Mesendoderm (in vitro differentiated cells): ENCODE measurements around the gene RANGAP1.
"Not testable (repeated sequence)": the region's sequence is repeated elsewhere in the genome, so short reads cannot be mapped to it uniquely, and the experiment has no call there.

ENCODE experiments used
- DNase-seq: peaks from one replicate; pipeline ENCODE4 v3.0.0; 2013
- H2AK5ac ChIP-seq: 2 replicates; pipeline ENCODE4 v1.6.1; 2013; ENCODE audit warnings: low read length, inconsistent platforms
- H2BK120ac ChIP-seq: 2 replicates; pipeline ENCODE4 v1.6.1; 2013; ENCODE audit warnings: low read depth, mild to moderate bottlenecking, low read length, moderate library complexity, mixed read lengths
- H2BK15ac ChIP-seq: replicated peaks from 2 replicates; pipeline ENCODE4 v1.6.1; 2013; ENCODE audit warnings: low read depth, mild to moderate bottlenecking, moderate library complexity
- H2BK5ac ChIP-seq: 2 replicates; pipeline ENCODE4 v1.6.1; 2013; ENCODE audit warnings: low read length, inconsistent platforms
- H3K18ac ChIP-seq: 2 replicates; pipeline ENCODE4 v1.6.1; 2013; ENCODE audit warnings: mild to moderate bottlenecking, low read length, mixed read lengths
- H3K23ac ChIP-seq: one replicate; pipeline ENCODE4 v1.6.1; 2013; ENCODE audit warnings: low read length
- H3K27ac ChIP-seq: 2 replicates; pipeline ENCODE4 v1.5.1; 2013; ENCODE audit warnings: low read depth, mild to moderate bottlenecking, inconsistent platforms, low read length, moderate library complexity
- H3K27me3 ChIP-seq: 2 replicates; pipeline ENCODE4 v1.6.1; 2013; ENCODE audit warnings: low read length, control low read depth, mild to moderate bottlenecking, inconsistent platforms; ENCODE audit not compliant: insufficient read depth, poor library complexity
- H3K36me3 ChIP-seq: 2 replicates; pipeline ENCODE4 v1.6.1; 2013; ENCODE audit warnings: low read length, inconsistent platforms; ENCODE audit not compliant: control insufficient read depth, insufficient read depth
- H3K4ac ChIP-seq: one replicate; pipeline ENCODE4 v1.6.1; 2013; ENCODE audit warnings: low read depth, mild to moderate bottlenecking, low read length, moderate library complexity
- H3K4me1 ChIP-seq: 2 replicates; pipeline ENCODE4 v1.6.1; 2013; ENCODE audit warnings: low read depth, low read length, inconsistent platforms; ENCODE audit not compliant: control insufficient read depth
- H3K4me2 ChIP-seq: 2 replicates; pipeline ENCODE4 v1.6.1; 2013; ENCODE audit warnings: low read length
- H3K4me3 ChIP-seq: 2 replicates; pipeline ENCODE4 v1.5.1; 2013; ENCODE audit warnings: mild to moderate bottlenecking, low read length
- H3K56ac ChIP-seq: one replicate; pipeline ENCODE4 v1.6.1; 2013; ENCODE audit warnings: low read length
- H3K79me1 ChIP-seq: 2 replicates; pipeline ENCODE4 v1.6.1; 2013; ENCODE audit warnings: low read length, inconsistent platforms
- H3K79me2 ChIP-seq: 2 replicates; pipeline ENCODE4 v1.6.1; 2013; ENCODE audit warnings: mild to moderate bottlenecking, low read length; ENCODE audit not compliant: control insufficient read depth, insufficient read depth
- H3K9ac ChIP-seq: 2 replicates; pipeline ENCODE4 v1.6.1; 2013; ENCODE audit warnings: low read length, inconsistent platforms
- H4K5ac ChIP-seq: one replicate; pipeline ENCODE4 v1.6.1; 2013; ENCODE audit warnings: low read length
- H4K8ac ChIP-seq: one replicate; pipeline ENCODE4 v1.6.1; 2013; ENCODE audit warnings: low read depth, mild to moderate bottlenecking, control low read depth, low read length, moderate library complexity
- WGBS: extraction: QIAGEN DNeasy Blood & Tissue Kit; methylation state at CpG from one replicate; pipeline ENCODE4 v1.1.7; 2013; ENCODE audit warnings: low lambda C conversion rate, missing lambda C conversion rate; ENCODE audit not compliant: insufficient coverage; ENCODE audit errors: extremely low coverage; 5-methylcytosine and 5-hydroxymethylcytosine counted together

RANGAP1 gene

GRCh38 chr22:41261541-41262249, 24.3 kb downstream of the RANGAP1 start:
- no peak overlapping the region for H2BK120ac ChIP-seq
- no peak overlapping the region for H4K5ac ChIP-seq
- H2BK15ac ChIP-seq = no peak overlapping the region
- no peak overlapping the region for H2BK5ac ChIP-seq
- H3K36me3 ChIP-seq = peaks cover 32% of the 10 kb centered on the region
- H3K79me2 ChIP-seq = no peaks in the 10 kb centered on the region
- no peak overlapping the region for H3K56ac ChIP-seq
- no peak overlapping the region for H3K4ac ChIP-seq
- H2AK5ac ChIP-seq = no peak overlapping the region
- H3K9ac ChIP-seq = no peak overlapping the region
- H3K4me3 ChIP-seq = no peak overlapping the region
- H4K8ac ChIP-seq = no peak overlapping the region
- peaks cover 2% of the 10 kb centered on the region for H3K4me1 ChIP-seq
- DNase-seq = no peak
- H3K27ac ChIP-seq = no peak overlapping the region
- WGBS = no CpG with 5 or more reads among the region's 12 CpGs
- peaks cover 4% of the 10 kb centered on the region for H3K79me1 ChIP-seq
- H3K23ac ChIP-seq = no peak overlapping the region
- H3K4me2 ChIP-seq = no peak overlapping the region
- H3K18ac ChIP-seq = no peak overlapping the region
- no peaks in the 10 kb centered on the region for H3K27me3 ChIP-seq

- H3K4me1 ChIP-seq = peaks cover 2% of the 10 kb centered on the region
- peaks cover 4% of the 10 kb centered on the region for H3K79me1 ChIP-seq
- H3K27ac ChIP-seq = no peak overlapping the region
- H2BK15ac ChIP-seq = no peak overlapping the region
- H3K23ac ChIP-seq = no peak overlapping the region
- H3K4ac ChIP-seq = no peak overlapping the region
- WGBS = no CpG with 5 or more reads among the region's 7 CpGs
- H4K5ac ChIP-seq = no peak overlapping the region
- H3K4me2 ChIP-seq = no peak overlapping the region
- no peak overlapping the region for H3K56ac ChIP-seq
- no peak overlapping the region for H3K4me3 ChIP-seq
- peaks cover 37% of the 10 kb centered on the region for H3K36me3 ChIP-seq
- H2AK5ac ChIP-seq = no peak overlapping the region
- no peak overlapping the region for H4K8ac ChIP-seq
- H3K9ac ChIP-seq = no peak overlapping the region
- no peaks in the 10 kb centered on the region for H3K79me2 ChIP-seq
- no peak for DNase-seq
- H2BK5ac ChIP-seq = no peak overlapping the region
- no peak overlapping the region for H3K18ac ChIP-seq
- H2BK120ac ChIP-seq = no peak overlapping the region
- no peaks in the 10 kb centered on the region for H3K27me3 ChIP-seq
Observed at GRCh38 chr22:41260871-41261270, 25.1 kb downstream of the RANGAP1 start.

- not testable (repeated sequence) for H2BK15ac ChIP-seq, DNase-seq, H2BK5ac ChIP-seq, H3K18ac ChIP-seq, H3K27me3 ChIP-seq, H3K4me2 ChIP-seq, H3K4me1 ChIP-seq, H2AK5ac ChIP-seq, H4K8ac ChIP-seq, H3K4ac ChIP-seq, H3K9ac ChIP-seq, H3K56ac ChIP-seq, H3K27ac ChIP-seq, H3K23ac ChIP-seq, H2BK120ac ChIP-seq, H3K79me1 ChIP-seq, H3K79me2 ChIP-seq, H4K5ac ChIP-seq, H3K4me3 ChIP-seq
- WGBS = no CpG with 5 or more reads among the region's 4 CpGs
- H3K36me3 ChIP-seq = peaks cover 32% of the 10 kb centered on the region
Observed at GRCh38 chr22:41259756-41260155, 26.2 kb downstream of the RANGAP1 start.

- H3K4me3 ChIP-seq = no peak overlapping the region
- no peak overlapping the region for H3K4ac ChIP-seq
- H3K18ac ChIP-seq = no peak overlapping the region
- no peak overlapping the region for H3K27ac ChIP-seq
- no peak overlapping the region for H3K4me2 ChIP-seq
- no peaks in the 10 kb centered on the region for H3K79me2 ChIP-seq
- no CpG with 5 or more reads among the region's 11 CpGs for WGBS
- no peak overlapping the region for H2BK5ac ChIP-seq
- H3K36me3 ChIP-seq = peaks cover 33% of the 10 kb centered on the region
- H3K56ac ChIP-seq = no peak overlapping the region
- peaks cover 2% of the 10 kb centered on the region for H3K4me1 ChIP-seq
- no peak overlapping the region for H4K5ac ChIP-seq
- H2BK120ac ChIP-seq = no peak overlapping the region
- H3K27me3 ChIP-seq = no peaks in the 10 kb centered on the region
- H2BK15ac ChIP-seq = no peak overlapping the region
- no peak for DNase-seq
- H4K8ac ChIP-seq = no peak overlapping the region
- H3K79me1 ChIP-seq = peaks cover 2% of the 10 kb centered on the region
- no peak overlapping the region for H3K9ac ChIP-seq
- no peak overlapping the region for H3K23ac ChIP-seq
- no peak overlapping the region for H2AK5ac ChIP-seq
Observed at GRCh38 chr22:41257696-41258095, 28.3 kb downstream of the RANGAP1 start.

GRCh38 chr22:41256254-41257253, 29.4 kb downstream of the RANGAP1 start:
- Histone ChIP-seq H3K4ac (no peak overlapping the region), H3K27me3 (no peaks in the 10 kb centered on the region), H2BK5ac (no peak overlapping the region), H4K5ac (no peak overlapping the region), H3K4me2 (no peak overlapping the region), H3K27ac (no peak overlapping the region), H3K4me3 (no peak overlapping the region), H3K18ac (no peak overlapping the region), H3K4me1 (peaks cover 2% of the 10 kb centered on the region), H3K23ac (no peak overlapping the region), H2BK120ac (no peak overlapping the region), H2BK15ac (no peak overlapping the region), H3K36me3 (peaks cover 34% of the 10 kb centered on the region), H3K79me1 (peaks cover 2% of the 10 kb centered on the region), H4K8ac (no peak overlapping the region), H3K9ac (no peak overlapping the region), H3K56ac (no peak overlapping the region), H2AK5ac (no peak overlapping the region), H3K79me2 (no peaks in the 10 kb centered on the region)
- DNase-seq = peak; percentile 50
- WGBS = no CpG with 5 or more reads among the region's 20 CpGs
